Measurements from ENCODE around the gene LPCAT1.

DNA sequence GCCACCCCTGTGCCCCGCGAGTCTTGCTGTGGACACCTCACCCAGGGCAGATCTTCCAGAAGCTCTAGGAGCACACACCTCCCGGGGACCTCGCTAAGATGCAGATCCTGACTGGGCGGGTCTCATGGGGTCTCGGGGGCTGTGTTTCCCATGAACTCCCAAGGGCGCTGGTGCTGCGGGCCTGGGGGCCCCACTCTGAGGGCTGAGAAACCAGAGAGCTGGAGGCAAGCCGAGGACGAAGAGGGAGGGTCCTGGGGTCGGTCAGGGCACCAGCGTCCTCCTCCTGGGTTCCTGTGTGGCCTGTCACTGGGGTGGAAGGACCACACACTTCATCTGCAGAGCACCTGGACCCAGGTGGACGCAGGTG lies 108.7 kb downstream of the LPCAT1 start:
- TF ChIP-seq CSDC2 (CRISPR knock-in tag; IDR thresholded peaks at IDR 0.05) (no peak), RARB (CRISPR knock-in tag; IDR thresholded peaks at IDR 0.05) (no peak), ZFP30 (CRISPR knock-in tag; IDR thresholded peaks at IDR 0.05) (no peak), BACH2 (CRISPR knock-in tag; IDR thresholded peaks at IDR 0.05; ENCODE audit: borderline replicate concordance) (no peak)
